A549 (cell line): ENCODE results near the gene TNFSF8.

Experiments
- CTCF ChIP-seq: fragments of >200 bp; sonication (Bioruptor Twin); formaldehyde crosslinking; IDR thresholded peaks from 3 replicates; pipeline ENCODE4 v1.5.1; 2016
- ELK1 ChIP-seq: fragments of 150-350 bp; IDR thresholded peaks from 2 replicates; pipeline ENCODE4 v1.6.1; 2014; ENCODE audit warnings: low read depth, mild to moderate bottlenecking, low read length
- EP300 ChIP-seq, 2 experiments: fragments of >200 bp; sonication (Bioruptor Twin); formaldehyde crosslinking; IDR thresholded peaks; 2 replicates in 1 of 2; 3 replicates in 1 of 2; pipeline ENCODE4 v1.6.1; 2016 to 2017
- JUN ChIP-seq, 2 experiments: fragments of >200 bp; sonication (Bioruptor Twin); formaldehyde crosslinking; IDR thresholded peaks; 2 replicates in 1 of 2; 3 replicates in 1 of 2; pipeline ENCODE4 v1.6.1; 2016 to 2017
- MAFK ChIP-seq: fragments of 450-650 bp; IDR thresholded peaks from 2 replicates; pipeline ENCODE4 v1.6.1; 2014; ENCODE audit not compliant: partially characterized antibody
- MAX ChIP-seq: IDR thresholded peaks from 2 replicates; pipeline ENCODE4 v1.6.1; 2012
- POLR2A ChIP-seq: IDR thresholded peaks from 2 replicates; pipeline ENCODE4 v1.6.1; 2012; ENCODE audit warnings: mild to moderate bottlenecking, low read length
- RCOR1 ChIP-seq: fragments of 150-350 bp; IDR thresholded peaks from 2 replicates; pipeline ENCODE4 v1.6.1; 2014; ENCODE audit warnings: antibody characterized with exemption, low read length, low read depth
- REST ChIP-seq: fragments of 200-600 bp; sonication (generic); IDR thresholded peaks from 2 replicates; pipeline ENCODE4 v1.6.1; 2016; ENCODE audit warnings: antibody characterized with exemption, mild to moderate bottlenecking, moderate library complexity

- TF ChIP-seq CTCF (no peak), ELK1 (no peak), EP300 (IDR thresholded peaks at IDR 0.05) (no peak), REST (no peak), POLR2A (no peak), RCOR1 (no peak), MAFK (no peak), MAX (no peak), JUN (IDR thresholded peaks at IDR 0.05) (no peak)
Observed at GRCh38 chr9:114883709-114884108, 46.7 kb downstream of the TNFSF8 start.
